K562 (cell line): ENCODE data around the gene WWP2. TPM values are rescaled to one million over a fixed set of nuclear protein-coding genes. Genes with fewer than 3 reads are reported as not detected.

Experiments used
- CBFA2T3 ChIP-seq: fragments of 450-650 bp; IDR thresholded peaks from 2 replicates; pipeline ENCODE4 v1.6.1; 2017
- CHCHD3 ChIP-seq: fragments of 250-450 bp; sonication (Bioruptor Pico); IDR thresholded peaks from 2 replicates; pipeline ENCODE4 v2.1.2; 2022; ENCODE audit warnings: mild to moderate bottlenecking
- EWSR1 ChIP-seq: fragments of 450-650 bp; IDR thresholded peaks from 2 replicates; pipeline ENCODE4 v1.6.1; 2018; ENCODE audit warnings: borderline replicate concordance, mild to moderate bottlenecking, low read depth, moderate library complexity; ENCODE audit not compliant: partially characterized antibody
- KAT8 ChIP-seq: fragments of 450-650 bp; IDR thresholded peaks from 2 replicates; pipeline ENCODE4 v1.6.1; 2016; ENCODE audit warnings: low read depth, mild to moderate bottlenecking
- LEF1 ChIP-seq: fragments of 450-650 bp; IDR thresholded peaks from 2 replicates; pipeline ENCODE4 v1.6.1; 2016; ENCODE audit warnings: mild to moderate bottlenecking
- MXI1 ChIP-seq: IDR thresholded peaks from 2 replicates; pipeline ENCODE4 v1.6.1; 2011; ENCODE audit warnings: low read depth, mild to moderate bottlenecking, improper control_type of control experiment, low read length
- SMAD4 ChIP-seq: fragments of 250-450 bp; sonication (Bioruptor Pico); conservative IDR thresholded peaks from 2 replicates; pipeline ENCODE4 v1.8.0; 2021; ENCODE audit warnings: inconsistent platforms, mild to moderate bottlenecking, moderate library complexity
- SREBF1 ChIP-seq: fragments of 150-350 bp; IDR thresholded peaks from 2 replicates; pipeline ENCODE4 v1.6.1; 2014; ENCODE audit warnings: antibody characterized with exemption, low read depth, low read length, borderline replicate concordance
- ZFP36 ChIP-seq: fragments of 150-350 bp; IDR thresholded peaks from 2 replicates; pipeline ENCODE4 v1.6.1; 2018; ENCODE audit warnings: low read length, low read depth; ENCODE audit not compliant: partially characterized antibody
- ZNF347 ChIP-seq: fragments of 450-650 bp; formaldehyde crosslinking; IDR thresholded peaks from 2 replicates; pipeline ENCODE4 v1.4.0; 2020; ENCODE audit warnings: low read depth, mild to moderate bottlenecking, moderate library complexity
- polyA plus RNA-seq, 8 experiments: library from polyadenylated mRNA; depleted of rRNA in 4 of 8; stranded (reverse) in 5 of 8; unstranded in 3 of 8; fragments of >200 nt; fragmentation: Nextera tagmentation in 2 of 8; fragmentation: Illumina TruSeq in 1 of 8; extraction: Ambion mirVana in 2 of 8; extraction: Trizol in 1 of 8; gene quantifications; 2 replicates each; pipeline versions ENCODE4 v1.2.1 to v1.2.3, GENCODE V29; 2011 to 2014; ENCODE audit warnings: inconsistent platforms in 1 of 8, missing spikeins in 1 of 8
- total RNA-seq, 7 experiments: library from RNA; depleted of rRNA in 6 of 7; stranded (reverse); fragments of >200 nt in 6 of 7; fragmentation: Illumina TruSeq in 2 of 7; extraction: Trizol in 2 of 7; gene quantifications; 2 replicates each; pipeline versions ENCODE4 v1.2.1 to v1.2.3, GENCODE V29; 2011 to 2021; ENCODE audit warnings: low replicate concordance in 1 of 7
- TF ChIP-seq, protein P1 (sequence below): fragments of 250-450 bp; sonication (Bioruptor Pico); IDR thresholded peaks from 2 replicates; pipeline ENCODE4 v1.4.0; 2020
- TF ChIP-seq, protein P2 (sequence below): fragments of 450-650 bp; conservative IDR thresholded peaks from 2 replicates; pipeline ENCODE4 v1.6.1; 2016; ENCODE audit warnings: missing genetic modification characterization, low read depth, mild to moderate bottlenecking, missing compliant biosample characterization, moderate library complexity
- TF ChIP-seq, protein P3 (sequence below), 2 experiments: IDR thresholded peaks; 2 replicates each; pipeline ENCODE4 v1.6.1; 2012; ENCODE audit warnings: improper control_type of control experiment in 2 of 2, low read depth in 2 of 2, low read length in 2 of 2, borderline replicate concordance in 1 of 2
- TF ChIP-seq, protein P4 (sequence below): fragments of 250-450 bp; sonication (Bioruptor Pico); IDR thresholded peaks from 2 replicates; pipeline ENCODE4 v1.5.0; 2021; ENCODE audit warnings: mild to moderate bottlenecking, moderate library complexity

WWP2 gene
- total and polyA plus RNA-seq, 9 of the 15 experiments (the other 6 are each of a cell fraction or from before 2014, with no cell fraction given), result 1.9 to 34.4 (median 14.6) TPM

DNA sequence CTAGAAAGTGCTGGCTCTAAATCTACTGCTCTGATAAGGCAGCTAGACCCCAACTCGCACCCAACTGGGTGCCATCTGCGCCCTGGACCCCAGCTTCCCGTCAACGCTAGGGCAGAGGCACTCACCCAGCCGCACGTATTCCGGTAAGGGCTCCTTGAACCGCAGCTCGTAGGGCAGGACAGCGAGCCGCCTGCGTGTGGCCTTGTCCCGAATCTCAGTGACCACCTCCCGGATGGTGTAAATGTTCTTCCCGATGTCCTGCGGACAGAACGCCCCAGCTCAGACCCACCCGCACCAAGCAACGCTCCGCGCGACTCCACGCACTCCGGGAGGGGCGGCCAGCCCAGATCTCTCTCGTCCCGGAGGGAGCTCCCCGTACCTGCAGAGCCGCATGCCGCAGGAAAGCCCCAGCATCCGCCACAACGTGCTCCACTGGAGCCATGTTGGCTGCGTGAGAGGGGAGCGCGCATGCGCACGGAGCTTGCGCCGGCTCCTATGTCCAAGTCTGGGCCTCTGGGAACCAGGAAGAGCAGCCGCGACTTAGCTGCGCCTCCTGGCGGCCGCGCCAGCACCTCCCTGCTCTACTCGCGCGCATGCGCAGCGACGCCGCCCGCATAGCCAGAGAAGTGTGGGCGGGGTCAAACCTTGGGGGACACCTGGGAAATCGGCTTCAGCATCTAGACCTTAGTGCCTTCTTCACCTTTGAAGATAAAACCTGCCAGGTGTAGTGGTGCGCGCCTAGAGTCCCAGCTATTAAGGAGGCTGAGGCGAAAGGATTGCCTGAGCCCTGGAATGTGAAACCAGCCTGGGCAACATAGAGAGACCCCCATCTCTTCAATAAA, 7.4 kb upstream of the WWP2 start, which contains the start of gene NOB1 (continued):
- TF ChIP-seq, protein P1, sequence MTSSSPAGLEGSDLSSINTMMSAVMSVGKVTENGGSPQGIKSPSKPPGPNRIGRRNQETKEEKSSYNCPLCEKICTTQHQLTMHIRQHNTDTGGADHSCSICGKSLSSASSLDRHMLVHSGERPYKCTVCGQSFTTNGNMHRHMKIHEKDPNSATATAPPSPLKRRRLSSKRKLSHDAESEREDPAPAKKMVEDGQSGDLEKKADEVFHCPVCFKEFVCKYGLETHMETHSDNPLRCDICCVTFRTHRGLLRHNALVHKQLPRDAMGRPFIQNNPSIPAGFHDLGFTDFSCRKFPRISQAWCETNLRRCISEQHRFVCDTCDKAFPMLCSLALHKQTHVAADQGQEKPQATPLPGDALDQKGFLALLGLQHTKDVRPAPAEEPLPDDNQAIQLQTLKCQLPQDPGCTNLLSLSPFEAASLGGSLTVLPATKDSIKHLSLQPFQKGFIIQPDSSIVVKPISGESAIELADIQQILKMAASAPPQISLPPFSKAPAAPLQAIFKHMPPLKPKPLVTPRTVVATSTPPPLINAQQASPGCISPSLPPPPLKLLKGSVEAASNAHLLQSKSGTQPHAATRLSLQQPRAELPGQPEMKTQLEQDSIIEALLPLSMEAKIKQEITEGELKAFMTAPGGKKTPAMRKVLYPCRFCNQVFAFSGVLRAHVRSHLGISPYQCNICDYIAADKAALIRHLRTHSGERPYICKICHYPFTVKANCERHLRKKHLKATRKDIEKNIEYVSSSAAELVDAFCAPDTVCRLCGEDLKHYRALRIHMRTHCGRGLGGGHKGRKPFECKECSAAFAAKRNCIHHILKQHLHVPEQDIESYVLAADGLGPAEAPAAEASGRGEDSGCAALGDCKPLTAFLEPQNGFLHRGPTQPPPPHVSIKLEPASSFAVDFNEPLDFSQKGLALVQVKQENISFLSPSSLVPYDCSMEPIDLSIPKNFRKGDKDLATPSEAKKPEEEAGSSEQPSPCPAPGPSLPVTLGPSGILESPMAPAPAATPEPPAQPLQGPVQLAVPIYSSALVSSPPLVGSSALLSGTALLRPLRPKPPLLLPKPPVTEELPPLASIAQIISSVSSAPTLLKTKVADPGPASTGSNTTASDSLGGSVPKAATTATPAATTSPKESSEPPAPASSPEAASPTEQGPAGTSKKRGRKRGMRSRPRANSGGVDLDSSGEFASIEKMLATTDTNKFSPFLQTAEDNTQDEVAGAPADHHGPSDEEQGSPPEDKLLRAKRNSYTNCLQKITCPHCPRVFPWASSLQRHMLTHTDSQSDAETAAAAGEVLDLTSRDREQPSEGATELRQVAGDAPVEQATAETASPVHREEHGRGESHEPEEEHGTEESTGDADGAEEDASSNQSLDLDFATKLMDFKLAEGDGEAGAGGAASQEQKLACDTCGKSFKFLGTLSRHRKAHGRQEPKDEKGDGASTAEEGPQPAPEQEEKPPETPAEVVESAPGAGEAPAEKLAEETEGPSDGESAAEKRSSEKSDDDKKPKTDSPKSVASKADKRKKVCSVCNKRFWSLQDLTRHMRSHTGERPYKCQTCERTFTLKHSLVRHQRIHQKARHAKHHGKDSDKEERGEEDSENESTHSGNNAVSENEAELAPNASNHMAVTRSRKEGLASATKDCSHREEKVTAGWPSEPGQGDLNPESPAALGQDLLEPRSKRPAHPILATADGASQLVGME, result no peak
- TF ChIP-seq, protein P2, sequence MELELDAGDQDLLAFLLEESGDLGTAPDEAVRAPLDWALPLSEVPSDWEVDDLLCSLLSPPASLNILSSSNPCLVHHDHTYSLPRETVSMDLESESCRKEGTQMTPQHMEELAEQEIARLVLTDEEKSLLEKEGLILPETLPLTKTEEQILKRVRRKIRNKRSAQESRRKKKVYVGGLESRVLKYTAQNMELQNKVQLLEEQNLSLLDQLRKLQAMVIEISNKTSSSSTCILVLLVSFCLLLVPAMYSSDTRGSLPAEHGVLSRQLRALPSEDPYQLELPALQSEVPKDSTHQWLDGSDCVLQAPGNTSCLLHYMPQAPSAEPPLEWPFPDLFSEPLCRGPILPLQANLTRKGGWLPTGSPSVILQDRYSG (tag), result no peak
- TF ChIP-seq EWSR1 (no peak), CHCHD3 (CRISPR knock-in tag) (peak; percentile 75; the same call in 1 of the 2 replicates), ZNF347 (no peak), MXI1 (peak; percentile 76; the same call in 1 of the 2 replicates), SMAD4 (CRISPR knock-in tag) (peak; percentile 41; the same call in 1 of the 2 replicates), ZFP36 (no peak), CBFA2T3 (no peak), LEF1 (no peak), KAT8 (no peak), SREBF1 (no peak)
- TF ChIP-seq, protein P3, sequence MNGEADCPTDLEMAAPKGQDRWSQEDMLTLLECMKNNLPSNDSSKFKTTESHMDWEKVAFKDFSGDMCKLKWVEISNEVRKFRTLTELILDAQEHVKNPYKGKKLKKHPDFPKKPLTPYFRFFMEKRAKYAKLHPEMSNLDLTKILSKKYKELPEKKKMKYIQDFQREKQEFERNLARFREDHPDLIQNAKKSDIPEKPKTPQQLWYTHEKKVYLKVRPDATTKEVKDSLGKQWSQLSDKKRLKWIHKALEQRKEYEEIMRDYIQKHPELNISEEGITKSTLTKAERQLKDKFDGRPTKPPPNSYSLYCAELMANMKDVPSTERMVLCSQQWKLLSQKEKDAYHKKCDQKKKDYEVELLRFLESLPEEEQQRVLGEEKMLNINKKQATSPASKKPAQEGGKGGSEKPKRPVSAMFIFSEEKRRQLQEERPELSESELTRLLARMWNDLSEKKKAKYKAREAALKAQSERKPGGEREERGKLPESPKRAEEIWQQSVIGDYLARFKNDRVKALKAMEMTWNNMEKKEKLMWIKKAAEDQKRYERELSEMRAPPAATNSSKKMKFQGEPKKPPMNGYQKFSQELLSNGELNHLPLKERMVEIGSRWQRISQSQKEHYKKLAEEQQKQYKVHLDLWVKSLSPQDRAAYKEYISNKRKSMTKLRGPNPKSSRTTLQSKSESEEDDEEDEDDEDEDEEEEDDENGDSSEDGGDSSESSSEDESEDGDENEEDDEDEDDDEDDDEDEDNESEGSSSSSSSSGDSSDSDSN (IDR thresholded peaks at IDR 0.05; ENCODE audit: borderline replicate concordance in 1 of 2, low read depth in 2 of 2, low read length in 2 of 2), result 0 out of 4 replicates have a peak, but pooled peaks of 1 of the 2 experiments have one; percentile 60
- TF ChIP-seq, protein P4, sequence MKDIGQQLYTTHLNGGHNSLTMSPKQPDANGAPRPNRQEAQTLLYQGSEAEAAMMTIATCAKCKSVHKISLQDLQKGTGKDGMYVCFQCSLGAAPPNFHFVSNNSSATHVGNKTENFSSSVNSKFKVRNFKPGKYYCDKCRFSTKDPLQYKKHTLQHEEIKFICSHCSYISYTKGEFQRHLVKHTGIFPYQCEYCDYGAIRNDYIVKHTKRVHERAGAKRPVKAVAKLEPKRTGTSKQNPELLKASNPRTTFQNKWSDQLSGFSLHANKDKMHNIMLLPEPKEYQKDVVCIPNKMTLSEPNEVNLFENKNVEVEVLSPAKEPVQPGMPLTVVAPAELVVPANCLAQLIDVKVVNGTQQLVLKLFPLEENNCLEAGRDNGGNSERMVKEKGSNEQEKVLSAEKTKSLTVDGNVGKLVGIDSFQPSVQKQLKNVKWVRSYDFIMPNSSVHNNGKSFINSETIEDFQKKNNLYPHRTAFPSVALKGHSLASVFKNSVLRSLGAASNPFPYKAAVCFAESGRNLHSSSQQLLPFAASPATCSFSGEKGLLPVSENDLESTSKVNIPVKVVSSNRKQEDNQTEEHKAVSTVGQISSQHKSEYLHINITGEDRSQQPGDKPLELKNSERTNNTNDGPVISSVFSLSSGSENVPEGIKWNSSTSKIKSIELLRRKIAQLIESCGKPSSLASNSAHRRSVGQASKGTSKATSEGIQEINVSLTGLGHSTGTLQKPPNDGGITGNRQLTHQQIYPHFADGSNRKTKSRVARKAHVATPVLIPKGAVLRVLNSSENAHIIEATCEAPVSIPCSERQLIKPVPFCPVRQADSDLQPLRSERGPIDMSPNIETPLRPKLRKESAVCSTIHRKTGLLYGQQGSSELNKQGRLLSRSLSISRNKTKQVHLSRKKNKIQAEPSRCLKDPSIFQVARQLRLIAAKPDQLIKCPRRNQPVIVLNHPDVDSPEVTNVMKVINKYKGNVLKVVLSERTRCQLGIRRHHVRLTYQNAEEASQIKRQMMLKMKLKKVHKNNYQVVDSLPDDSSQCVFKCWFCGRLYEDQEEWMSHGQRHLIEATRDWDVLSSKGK (CRISPR knock-in tag), result no peak
